Measurements from ENCODE around the gene NRXN2.

GRCh38 chr11:64621283-64622019 lies 101.5 kb downstream of the NRXN2 start:
- TF ChIP-seq YY1 (IDR thresholded peaks at IDR 0.05; ENCODE audit: low read depth), result no peak
- TF ChIP-seq CTCF (IDR thresholded peaks at IDR 0.05), result no peak
- TF ChIP-seq REST (IDR thresholded peaks at IDR 0.05; ENCODE audit: low read depth, low read length), result no peak
- no peak for TF ChIP-seq JUND (IDR thresholded peaks at IDR 0.05)
- TF ChIP-seq, protein P1, sequence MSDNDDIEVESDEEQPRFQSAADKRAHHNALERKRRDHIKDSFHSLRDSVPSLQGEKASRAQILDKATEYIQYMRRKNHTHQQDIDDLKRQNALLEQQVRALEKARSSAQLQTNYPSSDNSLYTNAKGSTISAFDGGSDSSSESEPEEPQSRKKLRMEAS (IDR thresholded peaks at IDR 0.05; ENCODE audit: low read depth), result no peak
